Fibroblast of lung (primary cell): ENCODE results near the gene SLC16A3. TPM values are rescaled to one million over a fixed set of nuclear protein-coding genes. Genes with fewer than 3 reads are reported as not detected.
A peak's percentile ranks its signal among the peaks of the same experiment; 100 is the strongest.
"Not testable (repeated sequence)": the region's sequence is repeated elsewhere in the genome, so short reads cannot be mapped to it uniquely, and the experiment has no call there.

Experiments used
- DNase-seq, 2 donors: peaks; one replicate each; pipeline versions ENCODE4 v3.0.0 to v3.0.0-alpha.2; 2010; ENCODE audit warnings: low read depth in 2 of 2
- H2AFZ ChIP-seq: 2 replicates; pipeline ENCODE4 v1.5.1; 2012; ENCODE audit warnings: low read length, control low read depth, inconsistent platforms
- H3K27ac ChIP-seq: 2 replicates; pipeline ENCODE4 v1.5.1; 2011; ENCODE audit warnings: low read length, control low read depth; ENCODE audit not compliant: insufficient read depth
- H3K27me3 ChIP-seq: 2 replicates; pipeline ENCODE4 v1.5.1; 2011; ENCODE audit warnings: mild to moderate bottlenecking, low read length; ENCODE audit not compliant: control insufficient read depth, insufficient read depth
- H3K36me3 ChIP-seq: 2 replicates; pipeline ENCODE4 v1.5.1; 2011; ENCODE audit warnings: low read length; ENCODE audit not compliant: control insufficient read depth, insufficient read depth
- H3K4me1 ChIP-seq: 2 replicates; pipeline ENCODE4 v1.5.1; 2011; ENCODE audit warnings: low read length; ENCODE audit not compliant: control insufficient read depth, insufficient read depth; ENCODE audit errors: extremely low read depth
- H3K4me2 ChIP-seq: 2 replicates; pipeline ENCODE4 v1.5.1; 2011; ENCODE audit warnings: low read length, control low read depth; ENCODE audit not compliant: insufficient read depth; ENCODE audit errors: extremely low read depth
- H3K4me3 ChIP-seq, 4 experiments: fragments of 200-600 bp in 1 of 4; sonication (generic) in 1 of 4; replicated peaks in 1 of 4; 2 replicates each; pipeline ENCODE4 v1.5.1; 2011 to 2016; ENCODE audit warnings: low read length in 4 of 4, low read depth in 3 of 4, mild to moderate bottlenecking in 3 of 4, control low read depth in 2 of 4, inconsistent platforms in 1 of 4, mixed read lengths in 1 of 4; ENCODE audit not compliant: insufficient read depth in 1 of 4; ENCODE audit errors: control extremely low read depth in 1 of 4
- H3K79me2 ChIP-seq: 2 replicates; pipeline ENCODE4 v1.5.1; 2012; ENCODE audit warnings: mild to moderate bottlenecking, low read length, inconsistent platforms; ENCODE audit not compliant: control insufficient read depth, insufficient read depth
- H3K9ac ChIP-seq: 2 replicates; pipeline ENCODE4 v1.5.1; 2011; ENCODE audit warnings: mild to moderate bottlenecking, low read length, control low read depth; ENCODE audit not compliant: insufficient read depth
- H3K9me3 ChIP-seq: 2 replicates; pipeline ENCODE4 v1.5.1; 2012; ENCODE audit warnings: low read depth, low read length; ENCODE audit not compliant: control insufficient read depth, insufficient read depth
- H4K20me1 ChIP-seq: 2 replicates; pipeline ENCODE4 v1.5.1; 2011; ENCODE audit warnings: low read length; ENCODE audit not compliant: control insufficient read depth, insufficient read depth; ENCODE audit errors: extremely low read depth
- EZH2 ChIP-seq: IDR thresholded peaks from 2 replicates; pipeline ENCODE4 v1.5.1; 2012; ENCODE audit warnings: low read length, control low read depth, mild to moderate bottlenecking; ENCODE audit errors: missing control alignments
- polyA plus RNA-seq, 2 donors: library from polyadenylated mRNA; depleted of rRNA in 1 of 2; stranded (reverse) in 1 of 2; unstranded in 1 of 2; fragments of >200 nt; gene quantifications; 2 replicates each; pipeline ENCODE4 v1.2.1, GENCODE V29; 2011 to 2012; ENCODE audit warnings: missing spikeins in 1 of 2
- total RNA-seq: library from RNA; depleted of rRNA; stranded (reverse); fragments of >200 nt; gene quantifications from 2 replicates; pipeline ENCODE4 v1.2.1, GENCODE V29; 2014
- TF ChIP-seq, protein P1 (sequence below), 2 donors: IDR thresholded peaks in 1 of 2; conservative IDR thresholded peaks in 1 of 2; 1 replicate in 1 of 2; 2 replicates in 1 of 2; pipeline ENCODE4 v1.5.1; 2011 to 2012; ENCODE audit warnings: low read length in 2 of 2, control low read depth in 1 of 2, inconsistent platforms in 1 of 2, low read depth in 1 of 2, mild to moderate bottlenecking in 1 of 2

SLC16A3 gene
- total and polyA plus RNA-seq, 2 donors (not counting 1 experiment from before 2014, with no cell fraction given), result 71.0 to 107 TPM

GRCh38 chr17:82203920-82204319 lies 24.9 kb upstream of the SLC16A3 start:
- Histone ChIP-seq H3K4me3 (no peak overlapping the region), H3K36me3 (peaks cover 2% of the 10 kb centered on the region), H3K79me2 (no peaks in the 10 kb centered on the region), H3K4me2 (no peak overlapping the region), H3K27me3 (no peaks in the 10 kb centered on the region), H3K9ac (no peak overlapping the region), H3K9me3 (no peaks in the 10 kb centered on the region), H4K20me1 (no peaks in the 10 kb centered on the region), H3K4me1 (peaks cover 11% of the 10 kb centered on the region), H2AFZ (no peak overlapping the region), H3K27ac (no peak overlapping the region)
- TF ChIP-seq EZH2, result no peak
- DNase-seq, result no peak

DNA sequence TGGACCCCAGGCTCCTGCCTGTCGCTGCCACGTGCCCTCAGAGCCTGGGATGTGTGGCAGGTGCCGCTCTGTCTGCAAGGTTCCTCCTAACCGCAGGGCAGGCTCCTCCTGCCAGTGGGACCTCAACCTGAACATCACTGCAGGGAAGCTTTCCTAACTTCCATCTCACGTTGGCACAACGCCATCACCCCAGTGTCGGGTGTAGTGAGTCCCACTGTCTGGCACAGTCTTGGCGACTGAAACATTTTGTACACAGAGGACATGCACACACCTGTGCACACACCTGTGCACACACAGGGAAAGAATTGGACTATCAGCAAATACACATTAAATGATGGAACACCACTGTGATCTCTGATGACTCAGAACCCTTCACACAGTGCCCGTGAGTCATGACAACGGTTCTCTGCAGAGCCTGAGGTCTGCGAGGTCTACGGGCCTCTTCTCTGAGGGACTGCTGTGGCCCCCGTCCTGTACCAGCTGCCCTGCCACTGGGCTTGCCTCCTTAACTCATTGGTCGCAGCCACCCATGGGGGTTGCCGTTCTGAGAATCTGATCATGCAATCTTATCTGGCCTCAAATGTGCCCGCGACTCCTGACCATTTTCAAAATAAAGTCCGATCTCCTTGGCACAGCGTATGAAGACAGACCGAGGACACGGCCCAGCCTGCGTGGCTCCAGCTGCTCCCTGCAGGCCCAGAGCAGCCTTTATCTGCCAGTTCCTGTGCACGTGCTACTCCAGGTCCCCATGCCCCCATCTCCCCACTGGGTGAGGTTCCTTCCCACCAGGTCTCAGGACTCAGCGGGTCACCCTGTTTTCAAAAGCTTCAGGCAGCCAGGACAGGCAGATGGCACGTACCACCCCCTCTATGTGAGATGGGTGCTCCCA lies 23.8 kb upstream of the SLC16A3 start:
- H2AFZ ChIP-seq, result no peak overlapping the region
- H3K36me3 ChIP-seq, result no peaks in the 10 kb centered on the region
- no peak overlapping the region for H3K27ac ChIP-seq
- no peak overlapping the region for H3K9ac ChIP-seq
- no peak overlapping the region for H3K4me3 ChIP-seq
- no peaks in the 10 kb centered on the region for H3K27me3 ChIP-seq
- TF ChIP-seq EZH2, result no peak
- TF ChIP-seq, protein P1, sequence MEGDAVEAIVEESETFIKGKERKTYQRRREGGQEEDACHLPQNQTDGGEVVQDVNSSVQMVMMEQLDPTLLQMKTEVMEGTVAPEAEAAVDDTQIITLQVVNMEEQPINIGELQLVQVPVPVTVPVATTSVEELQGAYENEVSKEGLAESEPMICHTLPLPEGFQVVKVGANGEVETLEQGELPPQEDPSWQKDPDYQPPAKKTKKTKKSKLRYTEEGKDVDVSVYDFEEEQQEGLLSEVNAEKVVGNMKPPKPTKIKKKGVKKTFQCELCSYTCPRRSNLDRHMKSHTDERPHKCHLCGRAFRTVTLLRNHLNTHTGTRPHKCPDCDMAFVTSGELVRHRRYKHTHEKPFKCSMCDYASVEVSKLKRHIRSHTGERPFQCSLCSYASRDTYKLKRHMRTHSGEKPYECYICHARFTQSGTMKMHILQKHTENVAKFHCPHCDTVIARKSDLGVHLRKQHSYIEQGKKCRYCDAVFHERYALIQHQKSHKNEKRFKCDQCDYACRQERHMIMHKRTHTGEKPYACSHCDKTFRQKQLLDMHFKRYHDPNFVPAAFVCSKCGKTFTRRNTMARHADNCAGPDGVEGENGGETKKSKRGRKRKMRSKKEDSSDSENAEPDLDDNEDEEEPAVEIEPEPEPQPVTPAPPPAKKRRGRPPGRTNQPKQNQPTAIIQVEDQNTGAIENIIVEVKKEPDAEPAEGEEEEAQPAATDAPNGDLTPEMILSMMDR (conservative IDR thresholded peaks at IDR 0.05 in 1 of 2, IDR thresholded peaks at IDR 0.05 in 1 of 2; ENCODE audit: low read depth in 1 of 2, low read length in 2 of 2), result no peak
- H3K79me2 ChIP-seq, result no peaks in the 10 kb centered on the region
- DNase-seq, result peak; percentile 68 to 80
- no peaks in the 10 kb centered on the region for H4K20me1 ChIP-seq
- H3K4me1 ChIP-seq, result peaks cover 11% of the 10 kb centered on the region
- no peaks in the 10 kb centered on the region for H3K9me3 ChIP-seq
- H3K4me2 ChIP-seq, result no peak overlapping the region

- Histone ChIP-seq H3K36me3 (no peaks in the 10 kb centered on the region), H2AFZ (peak overlapping the region; percentile 3), H3K4me3 (peak overlapping the region in 1 of 4 experiments; percentile 20), H4K20me1 (no peaks in the 10 kb centered on the region), H3K79me2 (no peaks in the 10 kb centered on the region), H3K9me3 (no peaks in the 10 kb centered on the region), H3K9ac (no peak overlapping the region), H3K27me3 (no peaks in the 10 kb centered on the region), H3K4me1 (peaks cover 11% of the 10 kb centered on the region), H3K4me2 (no peak overlapping the region), H3K27ac (no peak overlapping the region)
- peak; percentile 81 to 86 for DNase-seq
- no peak for TF ChIP-seq EZH2
- TF ChIP-seq, protein P1 (conservative IDR thresholded peaks at IDR 0.05 in 1 of 2, IDR thresholded peaks at IDR 0.05 in 1 of 2; ENCODE audit: low read depth in 1 of 2, low read length in 2 of 2), result peak; percentile 76 to 87
These were observed 22.9 kb upstream of the SLC16A3 start for GRCh38 chr17:82205720-82206508.

- DNase-seq, H3K36me3 ChIP-seq, H4K20me1 ChIP-seq, H3K79me2 ChIP-seq, H3K27me3 ChIP-seq, H3K27ac ChIP-seq, H3K4me2 ChIP-seq, H3K9ac ChIP-seq, H3K4me1 ChIP-seq, H3K9me3 ChIP-seq, H3K4me3 ChIP-seq, H2AFZ ChIP-seq: not testable (repeated sequence)
These were observed 18.2 kb upstream of the SLC16A3 start for GRCh38 chr17:82210655-82211054.
